HL-60 (cell line): ENCODE measurements around the gene PTPRM.

Source experiments
- DNase-seq, 2 experiments: peaks; one replicate each; pipeline ENCODE4 v3.0.0-alpha.2; 2010 to 2020; ENCODE audit warnings: low read depth in 1 of 2, low spot score in 1 of 2
- H3K27ac ChIP-seq: fragments of 250-450 bp; sonication (Bioruptor Pico); replicated peaks from 2 replicates; pipeline ENCODE4 v1.5.1; 2020; ENCODE audit warnings: mild to moderate bottlenecking, moderate library complexity
- H3K27me3 ChIP-seq: fragments of 250-450 bp; sonication (Bioruptor Pico); 2 replicates; pipeline ENCODE4 v1.5.1; 2021; ENCODE audit warnings: mild to moderate bottlenecking, moderate library complexity; ENCODE audit not compliant: insufficient read depth, poor library complexity, severe bottlenecking
- H3K4me3 ChIP-seq: replicated peaks from 2 replicates; pipeline ENCODE4 v1.5.1; 2011; ENCODE audit warnings: mild to moderate bottlenecking, control low read depth, low read length; ENCODE audit not compliant: insufficient read depth
- CTCF ChIP-seq: IDR thresholded peaks from one replicate; pipeline ENCODE4 v1.5.1; 2011; ENCODE audit warnings: low read length, control low read depth, inconsistent platforms; ENCODE audit not compliant: insufficient read depth
- GABPA ChIP-seq: IDR thresholded peaks from 2 replicates; pipeline ENCODE4 v1.6.1; 2012; ENCODE audit warnings: low read depth
- POLR2AphosphoS5 ChIP-seq: IDR thresholded peaks from 2 replicates; pipeline ENCODE4 v1.6.1; 2012; ENCODE audit warnings: low read depth
- REST ChIP-seq: IDR thresholded peaks from 2 replicates; pipeline ENCODE4 v1.6.1; 2012; ENCODE audit warnings: low read depth; ENCODE audit not compliant: insufficient replicate concordance
- SPI1 ChIP-seq: IDR thresholded peaks from 2 replicates; pipeline ENCODE4 v1.6.1; 2012; ENCODE audit warnings: low read depth, mild to moderate bottlenecking, borderline replicate concordance

PTPRM gene

GRCh38 chr18:8283891-8284585, 716.9 kb downstream of the PTPRM start:
- Histone ChIP-seq H3K4me3 (no peak overlapping the region), H3K27ac (no peak overlapping the region), H3K27me3 (no peaks in the 10 kb centered on the region)
- DNase-seq, result no peak
- TF ChIP-seq GABPA (no peak), SPI1 (no peak), CTCF (no peak), REST (no peak), POLR2AphosphoS5 (no peak)

GRCh38 chr18:8286303-8286702, 719.2 kb downstream of the PTPRM start:
- Histone ChIP-seq H3K27me3 (peaks cover 5% of the 10 kb centered on the region), H3K27ac (no peak overlapping the region), H3K4me3 (no peak overlapping the region)
- TF ChIP-seq SPI1, result no peak
- TF ChIP-seq POLR2AphosphoS5, result no peak
- no peak for TF ChIP-seq CTCF
- TF ChIP-seq GABPA, result no peak
- TF ChIP-seq REST, result no peak
- DNase-seq, result no peak

- Histone ChIP-seq H3K27me3 (peaks cover 8% of the 10 kb centered on the region), H3K4me3 (no peak overlapping the region), H3K27ac (no peak overlapping the region)
- DNase-seq, result no peak
- TF ChIP-seq SPI1 (no peak), POLR2AphosphoS5 (no peak), REST (no peak), CTCF (no peak), GABPA (no peak)
Measured at GRCh38 chr18:8287196-8287885, 720.2 kb downstream of the PTPRM start.
